Right lobe of liver (tissue), 4 donors: ENCODE data around the gene ADIPOR2.

ENCODE experiments used
- CTCF ChIP-seq, 4 donors: fragments of 200-600 bp in 3 of 4; fragments of 450-650 bp in 1 of 4; IDR thresholded peaks; one replicate each; pipeline versions ENCODE4 v1.5.1 to v1.8.0; 2016 to 2022; ENCODE audit warnings: antibody characterized with exemption in 4 of 4, mild to moderate bottlenecking in 2 of 4
- POLR2A ChIP-seq: fragments of 450-650 bp; IDR thresholded peaks from one replicate; pipeline ENCODE4 v1.6.1; 2017; ENCODE audit warnings: antibody characterized with exemption, mild to moderate bottlenecking
- donor health status: DM: no; HTN: no; CAD: no.
- donor health status: DM: no; HTN: no; CAD: no.
- donor health status: DM: no; HTN: yes; CAD: no.

GRCh38 chr12:1758376-1758775, 67.5 kb downstream of the ADIPOR2 start:
- TF ChIP-seq CTCF (IDR thresholded peaks at IDR 0.05) (no peak), POLR2A (no peak)
